Measurements from ENCODE around the gene TDRD12.

- TF ChIP-seq CTCF (IDR thresholded peaks at IDR 0.05) (no peak), EZH2 (IDR thresholded peaks at IDR 0.05) (no peak), EZH2phosphoT487 (IDR thresholded peaks at IDR 0.05) (no peak)
These were observed 31.3 kb upstream of the TDRD12 start for GRCh38 chr19:32688311-32688710.
